NCI-H128 (cell line): ENCODE data around the gene MAP3K10.
"Not testable (repeated sequence)": the region's sequence is repeated elsewhere in the genome, so short reads cannot be mapped to it uniquely, and the experiment has no call there.

Experiments used
- DNase-seq: peaks from one replicate; lab custom pipeline; 2025; ENCODE audit not compliant: unreplicated experiment; lab: John Stamatoyannopoulos, UW

The MAP3K10 gene

DNA sequence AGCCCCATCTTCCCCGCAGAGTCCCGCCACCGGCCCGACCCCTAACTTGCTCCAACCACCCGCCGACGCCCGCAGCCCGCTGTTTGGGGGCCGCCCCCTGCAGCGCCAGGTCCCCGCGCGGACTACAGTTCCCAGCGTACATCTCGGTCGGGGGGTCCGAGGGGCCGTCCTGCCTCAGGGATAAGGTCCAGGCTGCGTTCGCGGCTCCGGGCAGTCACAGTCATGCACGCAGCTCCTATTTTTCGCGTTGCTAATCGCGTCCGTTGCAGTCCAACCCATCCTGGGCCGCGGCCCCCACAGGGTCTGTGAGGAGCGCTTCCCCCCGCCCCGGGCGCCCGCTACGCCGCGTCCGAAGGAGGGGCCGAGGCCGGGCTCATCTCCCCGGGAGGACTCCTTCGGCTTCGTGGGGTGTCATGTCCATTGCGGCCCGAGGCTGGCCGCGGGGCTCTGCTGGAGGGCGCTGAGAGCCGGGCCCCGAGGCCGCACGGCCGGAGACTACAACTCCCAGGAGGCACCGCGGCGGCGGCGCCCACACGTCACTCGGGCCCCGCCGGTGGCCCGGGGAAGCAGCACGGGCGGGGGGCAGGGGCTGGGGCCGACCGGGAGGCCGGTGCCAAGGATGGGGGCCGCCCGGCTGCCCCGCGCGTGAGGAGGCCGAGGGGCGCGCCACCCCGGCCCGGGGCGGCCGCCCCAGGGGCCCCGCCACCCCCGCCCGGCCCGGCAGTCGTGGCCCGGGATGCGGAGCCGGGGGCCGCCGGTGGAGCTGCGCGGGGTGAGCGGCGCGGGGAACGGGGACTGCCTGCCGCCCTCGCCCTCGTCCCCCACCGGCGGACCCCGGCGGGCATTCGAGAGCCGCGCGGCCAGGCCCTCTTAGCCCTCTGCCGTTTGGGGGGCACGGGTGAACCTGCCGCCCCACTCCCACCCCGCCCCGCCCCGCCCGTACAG lies at the start of gene MAP3K10:
Gene MAP3K10, plus strand, starts transcription at position 536 of the 945 bp plus-strand sequence. CDS start 606 bp downstream, outside the sequence.
- peak; percentile 1 for DNase-seq

DNA sequence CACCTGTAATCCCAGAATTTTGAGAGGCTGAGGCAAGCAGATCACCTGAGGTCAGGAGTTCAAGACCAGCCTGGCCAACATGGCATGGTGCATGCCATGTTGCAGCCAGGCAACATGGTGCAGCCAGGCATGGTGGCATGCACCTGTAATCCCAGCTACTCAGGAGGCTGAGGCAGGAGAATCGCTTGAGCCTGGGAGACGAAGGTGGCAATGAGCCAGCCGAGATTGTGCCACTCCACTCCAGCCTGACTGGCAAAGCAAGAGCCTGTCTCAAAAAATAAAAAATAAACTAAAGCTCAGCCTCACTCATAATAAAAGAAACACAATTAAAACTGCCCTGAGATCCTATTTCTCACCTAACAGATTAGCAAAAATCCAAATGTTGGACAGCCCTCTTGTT lies 49.7 kb upstream of the MAP3K10 start:
- no peak for DNase-seq

DNA sequence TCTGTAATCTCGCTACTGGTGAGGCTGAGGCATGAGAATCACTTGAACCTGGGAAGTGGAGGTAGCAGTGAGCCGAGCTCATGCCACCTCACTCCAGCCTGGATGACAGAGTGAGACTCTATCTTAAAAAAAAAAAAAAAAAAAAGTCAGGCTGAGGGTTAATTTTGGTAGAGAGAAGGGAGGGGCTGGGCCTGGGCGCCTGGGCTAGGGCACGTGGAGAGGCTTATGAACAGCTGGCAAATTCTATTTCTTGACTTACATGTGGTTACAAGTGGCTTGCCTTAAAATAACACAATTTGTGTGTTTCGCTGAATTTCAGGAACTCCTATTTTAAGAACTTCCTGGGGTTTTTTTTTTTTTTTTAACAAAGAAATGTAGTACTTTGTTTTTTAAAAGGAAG lies 47.6 kb upstream of the MAP3K10 start:
- no peak for DNase-seq

DNA sequence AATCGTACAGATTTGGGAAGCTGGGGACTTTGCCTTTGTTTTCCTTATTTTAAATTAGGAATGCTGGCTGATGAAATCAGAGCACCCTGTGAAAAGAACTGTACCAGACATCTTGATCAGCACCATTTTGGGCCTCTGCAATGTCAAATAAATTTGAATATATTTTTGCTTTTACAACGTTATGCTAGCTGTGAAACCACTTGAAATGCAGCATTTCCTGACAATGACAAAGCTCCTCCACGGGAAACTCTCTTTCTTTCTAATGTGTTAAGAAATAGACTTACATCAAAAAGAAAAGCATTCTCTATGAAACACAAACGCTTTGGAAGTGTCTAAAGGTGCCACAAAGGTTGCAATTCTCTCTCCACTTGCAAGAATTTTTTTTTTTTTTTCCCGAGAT lies 47.1 kb upstream of the MAP3K10 start:
- DNase-seq, result no peak

DNA sequence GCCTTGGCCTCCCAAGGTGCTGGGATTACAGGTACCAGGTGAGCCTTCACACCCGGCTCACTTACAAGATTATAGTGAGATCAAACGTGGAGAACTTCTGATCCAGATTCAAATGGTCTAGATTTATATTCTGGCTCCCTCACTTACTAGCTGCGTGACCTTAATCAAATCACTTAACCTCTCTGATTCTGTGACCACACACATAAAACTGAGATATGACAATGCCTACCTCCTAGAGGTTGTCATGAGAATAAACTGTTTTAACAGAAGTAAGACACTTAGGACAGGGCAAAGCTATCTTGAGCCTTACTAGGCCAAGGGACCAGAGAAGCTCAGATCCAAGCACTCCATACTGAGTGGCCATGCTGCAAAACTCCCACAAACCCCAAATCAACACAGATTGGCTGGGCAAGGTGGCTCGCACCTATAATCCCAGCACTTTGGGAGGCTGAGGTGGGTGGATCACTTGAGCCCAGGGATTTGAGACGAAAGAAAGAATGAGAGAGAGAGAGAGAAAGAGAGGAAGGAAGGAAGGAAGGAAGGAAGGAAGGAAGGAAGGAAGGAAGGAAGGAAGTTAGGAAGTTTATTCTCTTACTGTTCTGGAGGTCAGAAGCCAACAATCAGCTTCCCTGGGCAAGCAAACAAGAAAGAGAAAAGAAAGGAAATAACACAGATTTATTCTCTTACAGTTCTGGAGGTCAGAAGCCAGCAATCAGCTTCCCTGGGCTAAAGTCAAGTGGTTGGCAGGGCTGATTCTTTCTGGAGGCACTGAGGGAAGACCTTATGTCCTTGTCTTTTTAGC lies 46.1 kb upstream of the MAP3K10 start:
- DNase-seq, result no peak

DNA sequence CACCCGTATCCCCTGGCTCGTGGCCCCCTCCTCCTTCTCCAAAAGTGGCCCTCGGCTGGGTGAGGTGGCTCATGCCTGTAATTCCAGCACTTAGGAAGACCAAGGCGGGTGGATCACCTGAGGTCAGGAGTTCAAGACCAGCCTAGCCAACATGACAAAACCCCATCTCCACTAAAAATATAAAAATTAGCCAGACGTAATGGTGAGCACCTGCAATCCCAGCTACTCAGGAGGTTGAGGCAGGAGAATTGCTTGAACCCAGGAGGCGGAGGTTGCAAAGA lies 45.5 kb upstream of the MAP3K10 start:
- DNase-seq, result not testable (repeated sequence)

DNA sequence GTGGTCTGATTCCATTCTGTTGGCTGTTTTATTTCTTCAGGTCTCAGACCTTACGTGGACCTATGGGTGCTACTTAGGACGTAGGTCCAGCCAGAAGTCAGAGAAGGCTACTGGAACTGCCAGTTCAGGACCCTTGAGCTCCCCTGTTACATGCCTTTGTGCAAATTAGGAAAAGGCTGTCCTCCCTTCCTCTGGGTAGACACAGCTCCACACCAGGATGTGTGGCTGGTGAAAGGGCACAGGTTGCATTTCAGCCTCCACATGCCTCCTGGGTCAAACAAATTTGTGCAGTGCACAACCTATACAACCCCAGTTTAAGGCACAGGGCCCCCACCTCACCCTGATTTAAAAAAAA lies 43.9 kb upstream of the MAP3K10 start:
- DNase-seq, result no peak

DNA sequence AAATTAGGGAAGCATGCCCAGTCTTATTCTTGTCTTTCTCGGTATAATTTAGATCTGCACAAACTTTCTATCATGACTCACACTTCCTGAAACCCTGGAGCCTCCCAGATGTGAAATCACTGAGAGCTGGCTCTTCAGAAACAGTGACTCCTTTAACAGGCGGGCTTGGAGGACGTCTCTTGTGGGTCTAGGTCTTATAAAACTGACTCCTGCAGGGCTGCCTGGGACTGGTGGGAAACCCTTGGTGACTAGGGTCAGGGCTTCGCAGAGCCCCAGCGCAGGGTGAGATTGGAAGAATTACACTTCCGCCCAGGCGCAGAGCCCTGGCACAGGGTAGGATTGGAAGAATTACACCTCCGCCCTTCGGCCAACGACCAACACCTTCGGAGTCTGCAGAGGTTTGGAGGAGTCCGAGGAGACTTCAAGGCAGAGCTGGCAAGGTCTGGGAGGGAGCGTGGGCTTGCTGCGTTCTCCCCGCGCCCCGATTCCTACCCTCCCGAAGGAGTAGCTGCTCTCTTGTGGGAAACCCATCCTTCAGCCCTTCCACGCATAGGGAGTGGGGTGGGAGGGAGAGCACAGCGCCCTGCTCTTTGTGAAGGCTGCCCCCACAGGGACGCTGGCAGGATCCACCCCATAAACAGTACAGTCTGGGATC lies 43.4 kb upstream of the MAP3K10 start:
- DNase-seq, result no peak

DNA sequence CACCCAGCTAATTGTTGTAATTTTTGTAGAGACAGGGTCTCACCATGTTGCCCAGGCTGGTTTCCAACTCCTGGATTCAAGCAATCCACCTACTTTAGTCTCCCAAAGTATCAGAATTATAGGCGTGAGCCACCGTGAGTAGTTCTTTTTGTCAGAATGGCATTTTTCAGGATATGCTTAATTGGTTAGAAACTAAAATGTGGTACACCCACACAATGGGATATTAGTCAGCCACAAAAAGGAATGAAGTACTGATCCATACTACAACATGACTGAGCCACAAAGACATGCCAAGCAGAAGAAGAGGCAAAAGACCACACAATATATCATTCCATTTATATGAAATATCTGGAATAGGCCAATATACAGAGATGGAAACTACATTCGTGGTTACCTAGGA lies 41.7 kb upstream of the MAP3K10 start:
- no peak for DNase-seq

DNA sequence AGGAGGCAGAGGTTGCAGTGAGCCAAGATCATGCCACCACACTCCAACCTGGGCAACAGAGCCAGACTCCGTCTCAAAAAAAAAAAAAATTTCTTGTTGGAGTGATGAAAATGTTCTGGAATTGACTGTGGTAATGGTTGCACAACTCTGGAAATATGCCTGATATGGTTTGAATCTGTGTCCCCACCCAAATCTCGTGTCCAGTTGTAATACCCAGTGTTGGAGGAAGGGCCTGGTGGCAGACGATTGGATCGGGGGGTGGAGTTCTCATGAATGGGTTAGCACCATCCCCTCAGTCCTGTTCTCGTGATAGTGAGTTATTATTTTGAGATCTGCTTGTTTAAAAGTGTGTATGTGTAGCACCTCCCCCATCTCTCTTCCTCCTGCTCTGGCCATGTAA lies 41.1 kb upstream of the MAP3K10 start:
- no peak for DNase-seq

DNA sequence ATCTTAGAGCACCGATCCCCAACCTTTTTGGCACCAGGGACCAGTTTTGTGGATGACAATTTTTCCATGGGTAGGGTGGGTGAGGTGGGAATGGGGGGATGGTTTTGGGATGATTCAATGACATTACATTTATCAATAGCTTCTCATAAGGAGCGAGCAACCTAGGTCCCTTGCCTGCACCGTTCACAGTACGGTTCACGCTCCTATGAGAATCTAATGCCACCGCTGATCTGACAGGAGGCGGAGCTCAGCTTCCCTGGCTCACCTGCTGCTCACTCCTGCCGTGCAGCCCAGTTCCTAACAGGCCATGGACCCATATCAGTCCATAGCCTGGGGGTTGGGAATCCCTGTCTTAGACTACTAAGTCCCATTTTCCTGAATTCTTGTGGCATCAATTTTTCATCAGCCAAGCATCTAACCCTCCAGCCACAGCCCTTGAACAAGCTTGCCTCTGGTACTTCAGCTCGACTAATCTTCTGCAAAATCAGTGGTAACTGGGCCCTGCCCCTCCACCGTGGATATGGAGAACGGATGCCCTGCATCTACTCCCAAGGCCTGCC lies 37.0 kb upstream of the MAP3K10 start:
- no peak for DNase-seq

DNA sequence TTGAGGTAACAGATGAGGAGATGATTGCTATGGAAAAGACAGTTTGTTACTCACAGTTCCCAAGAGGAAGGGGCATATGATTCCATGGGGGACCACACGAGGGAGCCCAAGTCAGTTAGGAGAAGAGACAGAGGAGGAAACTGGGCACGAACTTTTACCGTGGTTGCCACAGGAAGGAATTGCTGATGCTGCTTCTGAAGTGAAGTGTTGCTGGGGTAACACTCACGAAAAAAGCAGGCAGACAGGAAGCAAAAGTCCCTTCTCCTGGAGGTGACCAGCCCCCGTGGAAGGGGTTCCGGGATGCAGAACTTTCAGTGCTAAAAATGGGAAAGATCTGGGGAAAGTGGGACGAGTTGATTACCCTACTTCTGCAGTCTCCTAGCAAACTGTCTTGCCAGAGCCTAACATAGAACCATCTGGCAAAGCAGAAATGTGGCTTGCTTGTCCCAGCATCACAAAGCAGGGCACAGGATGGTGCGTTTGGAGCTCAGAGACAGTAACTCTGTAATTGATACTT lies 35.4 kb upstream of the MAP3K10 start:
- DNase-seq, result no peak

DNA sequence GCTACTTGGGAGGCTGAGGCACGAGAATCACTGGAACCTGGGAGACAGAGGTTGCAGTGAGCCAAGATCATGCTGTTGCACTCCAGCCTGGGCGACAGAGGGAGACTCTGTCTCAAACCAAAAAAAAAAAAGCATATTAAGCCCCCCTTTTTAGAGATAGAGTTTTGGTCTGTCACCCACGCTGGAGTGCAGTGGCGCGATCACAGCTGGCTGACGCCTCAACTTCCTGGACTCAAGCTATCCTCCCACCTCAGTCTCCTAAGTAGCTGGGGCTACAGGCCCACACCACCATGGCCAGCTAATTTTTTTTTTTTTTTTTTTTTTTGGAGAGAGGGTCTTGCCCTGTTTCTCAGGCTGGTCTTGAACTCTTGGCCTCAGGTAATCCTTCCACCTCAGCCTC lies 34.2 kb upstream of the MAP3K10 start:
- no peak for DNase-seq

DNA sequence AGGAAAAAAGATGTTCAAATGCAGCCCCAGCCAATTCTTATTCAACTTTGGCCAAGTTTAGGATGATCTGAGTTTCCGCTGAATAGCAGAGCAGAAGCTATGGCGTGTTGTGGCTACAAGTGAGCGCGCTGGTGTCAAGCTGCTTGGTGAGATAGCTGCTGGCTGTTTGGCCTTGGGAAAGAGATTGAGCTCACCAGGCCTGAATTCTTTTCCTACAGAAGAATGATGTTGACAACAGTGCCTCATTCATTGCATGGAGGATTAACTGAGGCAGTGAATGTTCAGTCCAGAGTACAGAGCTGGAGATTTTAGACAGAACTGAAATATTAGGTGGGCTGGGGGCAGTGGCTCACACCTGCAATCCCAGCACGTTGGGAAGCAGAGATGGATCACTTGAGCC lies 31.5 kb upstream of the MAP3K10 start:
- DNase-seq, result no peak

DNA sequence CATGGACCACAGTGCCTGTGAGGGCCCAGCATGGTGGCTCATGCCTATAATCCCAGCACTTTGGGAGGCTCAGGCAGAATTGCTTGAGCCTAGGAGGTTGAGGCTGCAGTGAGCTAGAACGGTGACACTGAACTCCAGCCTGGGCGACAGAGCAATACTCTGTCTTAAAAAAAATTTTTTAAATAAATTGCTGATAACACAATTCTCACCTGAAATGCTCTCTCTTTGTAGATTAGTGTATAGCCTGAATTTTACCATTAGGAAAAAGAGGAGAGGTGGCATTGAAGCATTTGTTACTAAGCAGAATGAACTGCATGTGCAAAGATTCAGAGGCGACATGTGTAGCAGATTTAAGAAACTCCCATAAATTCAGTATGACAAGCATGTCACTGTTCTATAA lies 29.1 kb upstream of the MAP3K10 start:
- DNase-seq, result no peak

DNA sequence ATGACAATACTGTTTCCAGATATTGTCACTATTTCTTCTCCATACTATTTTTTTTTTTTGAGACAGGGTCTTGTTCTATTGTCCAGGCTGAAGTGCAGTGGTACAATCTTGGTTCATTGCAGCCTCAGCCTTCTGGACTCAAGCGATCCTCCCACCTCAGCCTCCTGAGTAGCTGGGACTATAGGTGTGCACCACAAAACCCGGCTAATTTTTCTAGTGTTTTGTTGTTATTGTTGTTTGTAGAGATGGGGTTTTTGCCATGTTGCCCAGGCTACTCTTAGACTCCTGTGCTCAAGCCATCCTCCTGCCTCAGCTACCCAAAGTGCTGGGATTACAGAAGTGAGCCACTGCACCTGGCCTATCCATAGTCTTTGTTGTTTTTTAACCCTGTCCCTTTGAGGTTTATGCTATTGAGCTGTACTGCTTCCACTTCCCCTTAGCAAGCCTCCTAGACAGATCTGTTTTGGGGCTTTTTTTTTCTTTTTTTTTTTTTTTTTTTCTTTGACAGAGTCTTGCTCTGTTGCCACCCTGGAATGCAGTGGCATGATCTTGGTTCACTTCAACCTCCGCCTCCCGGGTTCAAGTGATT lies 27.6 kb upstream of the MAP3K10 start:
- no peak for DNase-seq

DNA sequence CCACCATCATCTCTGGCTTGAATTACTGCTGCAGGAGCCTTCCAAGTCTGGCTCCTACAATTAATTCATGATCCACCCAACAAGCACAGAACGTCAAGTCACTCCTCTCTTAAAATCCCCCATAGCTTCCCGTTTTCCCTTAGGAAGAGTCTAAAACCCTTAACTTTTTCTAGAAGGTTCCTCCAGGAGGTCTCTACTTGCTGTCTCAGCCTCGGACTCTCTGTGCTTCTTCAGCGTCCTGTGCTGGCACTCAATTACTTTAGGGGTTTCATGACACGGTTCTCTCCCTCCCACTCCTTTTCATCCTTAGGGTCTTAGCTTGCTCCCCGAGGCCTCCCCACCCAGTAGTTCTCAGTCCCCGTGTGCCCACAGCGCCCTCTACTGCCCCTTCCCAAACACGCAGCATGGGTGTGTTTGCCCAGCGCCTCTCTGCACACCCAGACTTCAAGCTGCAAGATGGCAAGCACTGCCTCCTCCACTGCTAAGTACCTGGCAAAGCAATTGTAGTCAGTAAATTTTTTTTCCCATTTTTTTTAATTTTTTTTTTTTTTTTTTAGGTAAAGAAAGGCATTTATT lies 25.8 kb upstream of the MAP3K10 start:
- no peak for DNase-seq

DNA sequence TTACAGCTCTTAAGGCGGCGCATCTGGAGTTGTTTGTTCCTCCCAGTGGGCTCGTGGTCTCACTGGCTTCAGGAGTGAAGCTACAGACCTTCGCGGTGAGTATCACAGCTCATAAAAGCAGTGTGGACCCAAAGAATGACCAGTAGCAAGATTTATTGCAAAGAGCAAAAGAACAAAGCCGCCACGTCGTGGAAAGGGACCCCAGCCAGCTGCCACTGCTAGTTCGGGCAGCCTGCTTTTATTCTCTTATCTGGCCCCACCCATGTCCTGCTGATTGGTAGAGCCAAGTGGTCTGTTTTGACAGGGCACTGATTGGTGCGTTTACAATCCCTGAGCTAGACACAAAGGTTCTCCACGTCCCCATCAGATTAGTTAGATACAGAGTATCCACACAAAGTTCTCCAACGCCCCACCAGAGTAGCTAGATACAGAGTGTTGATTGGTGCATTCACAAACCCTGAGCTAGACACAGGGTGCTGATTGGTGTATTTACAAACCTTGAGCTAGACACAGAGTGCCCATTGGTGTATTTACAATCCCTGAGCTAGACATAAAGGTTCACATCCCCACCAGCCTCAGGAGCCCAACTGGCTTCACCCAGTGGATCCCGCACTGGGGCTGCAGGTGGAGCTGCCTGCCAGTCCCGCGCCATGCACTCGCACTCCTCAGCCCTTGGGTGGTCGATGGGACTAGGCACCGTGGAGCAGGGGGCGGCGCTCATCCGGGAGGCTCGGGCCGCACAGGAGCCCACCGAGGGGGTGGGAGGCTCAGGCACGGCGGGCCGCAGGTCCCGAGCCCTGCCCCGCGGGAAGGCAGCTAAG lies 21.5 kb upstream of the MAP3K10 start:
- DNase-seq, result not testable (repeated sequence)

DNA sequence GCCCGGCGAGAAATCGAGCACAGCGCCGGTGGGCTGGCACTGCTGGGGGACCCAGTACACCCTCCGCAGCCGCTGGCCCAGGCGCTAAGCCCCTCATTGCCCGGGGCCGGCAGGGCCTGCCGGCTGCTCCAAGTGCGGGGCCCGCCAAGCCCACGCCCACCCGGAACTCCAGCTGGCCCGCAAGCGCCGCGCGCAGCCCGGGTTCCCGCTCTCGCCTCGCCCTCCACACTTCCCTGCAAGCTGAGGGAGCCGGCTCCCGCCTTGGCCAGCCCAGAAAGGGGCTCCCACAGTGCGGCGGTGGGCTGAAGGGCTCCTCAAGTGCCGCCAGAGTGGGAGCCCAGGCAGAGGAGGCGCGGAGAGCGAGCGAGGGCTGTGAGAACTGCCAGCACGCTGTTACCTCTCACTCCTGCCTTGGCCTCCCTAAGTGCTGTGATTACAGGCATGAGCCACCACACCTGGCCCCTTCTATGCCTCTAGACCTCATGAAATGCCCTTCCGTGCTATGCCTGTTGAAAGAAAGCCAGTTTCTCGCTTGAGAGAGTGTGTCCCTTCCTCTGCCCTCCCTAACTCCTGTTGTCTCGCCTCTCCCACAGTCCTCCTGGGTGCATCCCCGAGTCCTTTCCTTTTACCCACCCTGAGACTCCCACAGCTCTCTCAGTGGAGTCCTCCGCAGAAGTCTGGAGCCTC lies 20.8 kb upstream of the MAP3K10 start:
- not testable (repeated sequence) for DNase-seq
